Endothelial cell of umbilical vein (primary cell): ENCODE data around the gene AVL9. TPM values are rescaled to one million over a fixed set of nuclear protein-coding genes. Genes with fewer than 3 reads are reported as not detected.

Experiments used
- BruUV-seq: library from RNA; stranded (reverse); fragments of 400-500 nt; replicated peaks from 2 replicates; lab custom pipeline; 2021; lab: Mats Ljungman, UMichigan
- CTCF ChIA-PET: fragments of 300-600, 350-600 bp; sonication (Branson Sonifier 250); formaldehyde crosslinking; loops from one replicate; lab custom pipeline; 2021; ENCODE audit warnings: antibody characterized with exemption, inconsistent platforms; lab: Charles Lee
- POLR2A ChIA-PET: fragments of 300-600, 350-600 bp; sonication (Branson Sonifier 250); formaldehyde crosslinking; loops from one replicate; lab custom pipeline; 2021; ENCODE audit warnings: antibody characterized with exemption, inconsistent platforms; lab: Charles Lee
- DNase-seq: peaks from one replicate; pipeline ENCODE4 v3.0.0-alpha.2; 2011; ENCODE audit warnings: low read depth, low spot score
- FAIRE-seq: peaks from 2 replicates; lab custom pipeline; 2011; peaks lifted over from hg19 to GRCh38; lab: Jason Lieb, UNC
- H2AFZ ChIP-seq: 2 replicates; pipeline ENCODE4 v1.6.0; 2012; ENCODE audit warnings: low read depth, low read length, control low read depth, inconsistent platforms
- H3K27ac ChIP-seq: 2 replicates; pipeline ENCODE4 v1.5.1; 2011; ENCODE audit warnings: low read depth, mild to moderate bottlenecking, control low read depth, low read length, moderate library complexity; ENCODE audit not compliant: insufficient read depth
- H3K27me3 ChIP-seq, 2 experiments: 2 replicates each; pipeline versions ENCODE4 v1.6.0 to v1.6.1; 2011; ENCODE audit warnings: low read length in 2 of 2, mixed read lengths in 1 of 2; ENCODE audit not compliant: control insufficient read depth in 2 of 2, insufficient read depth in 2 of 2
- H3K36me3 ChIP-seq, 2 experiments: 2 replicates in 1 of 2; 3 replicates in 1 of 2; pipeline ENCODE4 v1.5.1; 2011; ENCODE audit warnings: low read length in 2 of 2, mild to moderate bottlenecking in 1 of 2, moderate library complexity in 1 of 2; ENCODE audit not compliant: control insufficient read depth in 2 of 2, insufficient read depth in 2 of 2; ENCODE audit errors: extremely low read depth in 1 of 2
- H3K4me1 ChIP-seq: 3 replicates; pipeline ENCODE4 v1.5.1; 2011; ENCODE audit warnings: mild to moderate bottlenecking, low read length; ENCODE audit not compliant: control insufficient read depth, insufficient read depth; ENCODE audit errors: extremely low read depth
- H3K4me2 ChIP-seq: 2 replicates; pipeline ENCODE4 v1.6.1; 2011; ENCODE audit warnings: low read length, control low read depth, mixed read lengths; ENCODE audit not compliant: insufficient read depth
- H3K4me3 ChIP-seq, 3 experiments: fragments of 200-600 bp in 1 of 3; sonication (generic), shearing (Covaris generic) in 1 of 3; replicated peaks in 1 of 3; 2 replicates each; pipeline ENCODE4 v1.5.1; 2011 to 2016; ENCODE audit warnings: control low read depth in 3 of 3, low read length in 3 of 3, mild to moderate bottlenecking in 2 of 3, inconsistent platforms in 1 of 3, low read depth in 1 of 3, moderate library complexity in 1 of 3; ENCODE audit not compliant: insufficient read depth in 1 of 3
- H3K79me2 ChIP-seq: 2 replicates; pipeline ENCODE4 v1.6.0; 2012; ENCODE audit warnings: low read length, inconsistent platforms; ENCODE audit not compliant: control insufficient read depth, insufficient read depth
- H3K9ac ChIP-seq: replicated peaks from 2 replicates; pipeline ENCODE3; 2011; ENCODE audit warnings: low read length, control low read depth; ENCODE audit not compliant: insufficient read depth; ENCODE audit errors: extremely low read depth
- H3K9me1 ChIP-seq: replicated peaks from 3 replicates; pipeline ENCODE4 v1.6.0; 2011; ENCODE audit warnings: mild to moderate bottlenecking, low read length; ENCODE audit not compliant: control insufficient read depth, insufficient read depth; ENCODE audit errors: extremely low read depth
- H3K9me3 ChIP-seq: replicated peaks from 2 replicates; pipeline ENCODE4 v1.5.1; 2012; ENCODE audit warnings: low read length, inconsistent platforms; ENCODE audit not compliant: control insufficient read depth, insufficient read depth
- H4K20me1 ChIP-seq: replicated peaks from 2 replicates; pipeline ENCODE3; 2011; ENCODE audit warnings: mild to moderate bottlenecking, low read length; ENCODE audit not compliant: control insufficient read depth, insufficient read depth; ENCODE audit errors: extremely low read depth
- EZH2 ChIP-seq: IDR thresholded peaks from 2 replicates; pipeline ENCODE4 v1.6.1; 2012; ENCODE audit warnings: borderline replicate concordance, low read depth, mild to moderate bottlenecking, moderate library complexity, low read length, inconsistent platforms; ENCODE audit not compliant: severe bottlenecking
- FOS ChIP-seq: IDR thresholded peaks from 2 replicates; pipeline ENCODE4 v1.6.1; 2011; ENCODE audit warnings: mild to moderate bottlenecking, low read length, moderate library complexity, borderline replicate concordance; ENCODE audit not compliant: insufficient read depth
- GATA2 ChIP-seq: IDR thresholded peaks from 2 replicates; pipeline ENCODE4 v1.7.0; 2011; ENCODE audit warnings: low read depth, mild to moderate bottlenecking, moderate library complexity, mixed read lengths, low read length; ENCODE audit not compliant: insufficient read length, insufficient read depth
- JUN ChIP-seq: IDR thresholded peaks from 2 replicates; pipeline ENCODE4 v1.6.1; 2011; ENCODE audit warnings: borderline replicate concordance, low read depth; ENCODE audit not compliant: insufficient read length, insufficient read depth
- MYC ChIP-seq: IDR thresholded peaks from one replicate; pipeline ENCODE4 v1.6.1; 2011; ENCODE audit warnings: mild to moderate bottlenecking, low read depth, low read length
- POLR2A ChIP-seq: IDR thresholded peaks from 2 replicates; pipeline ENCODE4 v1.6.1; 2012; ENCODE audit warnings: low read depth, mild to moderate bottlenecking, control low read depth, low read length
- POLR2AphosphoS5 ChIP-seq: IDR thresholded peaks from 2 replicates; pipeline ENCODE4 v1.6.1; 2012; ENCODE audit warnings: low read depth, mild to moderate bottlenecking, control low read depth, low read length, moderate library complexity; ENCODE audit not compliant: insufficient read depth
- dilution Hi-C: fragments of 300-500 bp; cut with MboI; formaldehyde crosslinking; loops from one replicate; pipeline ENCODE4 v1.15.0; 2019; ENCODE audit warnings: low sequenced_read_pairs; ENCODE audit not compliant: extremely low pct_ligation_motif_present
- intact Hi-C: fragments of 100-400 bp; cut with micrococcal nuclease; formaldehyde crosslinking; loops from one replicate; pipeline ENCODE4 v1.10.0; 2022
- polyA plus RNA-seq, 4 experiments: library from polyadenylated mRNA; depleted of rRNA in 3 of 4; stranded (reverse) in 3 of 4; unstranded in 1 of 4; fragments of >200 nt; gene quantifications; 2 replicates each; pipeline versions ENCODE4 v1.2.1 to v1.2.3, GENCODE V29; 2011 to 2012; ENCODE audit warnings: missing spikeins in 1 of 4
- total RNA-seq: library from RNA; stranded (reverse); gene quantifications from 2 replicates; pipeline ENCODE4 v1.2.3, GENCODE V29; 2021
- TF ChIP-seq, protein P1 (sequence below), 2 donors: IDR thresholded peaks; 1 replicate in 1 of 2; 2 replicates in 1 of 2; pipeline ENCODE4 v1.5.1; 2011; ENCODE audit warnings: low read length in 2 of 2, mild to moderate bottlenecking in 2 of 2, moderate library complexity in 2 of 2, control low read depth in 1 of 2, inconsistent platforms in 1 of 2, low read depth in 1 of 2; ENCODE audit not compliant: insufficient read depth in 1 of 2; ENCODE audit errors: extremely low read depth in 1 of 2
- TF ChIP-seq, protein P2 (sequence below): IDR thresholded peaks from 2 replicates; pipeline ENCODE4 v1.6.1; 2011; ENCODE audit not compliant: insufficient read depth, insufficient read length

AVL9 gene
- total and polyA plus RNA-seq, 2 donors (not counting 3 experiments of a cell fraction or from before 2014, with no cell fraction given): 12.7 to 42.5 TPM

DNA sequence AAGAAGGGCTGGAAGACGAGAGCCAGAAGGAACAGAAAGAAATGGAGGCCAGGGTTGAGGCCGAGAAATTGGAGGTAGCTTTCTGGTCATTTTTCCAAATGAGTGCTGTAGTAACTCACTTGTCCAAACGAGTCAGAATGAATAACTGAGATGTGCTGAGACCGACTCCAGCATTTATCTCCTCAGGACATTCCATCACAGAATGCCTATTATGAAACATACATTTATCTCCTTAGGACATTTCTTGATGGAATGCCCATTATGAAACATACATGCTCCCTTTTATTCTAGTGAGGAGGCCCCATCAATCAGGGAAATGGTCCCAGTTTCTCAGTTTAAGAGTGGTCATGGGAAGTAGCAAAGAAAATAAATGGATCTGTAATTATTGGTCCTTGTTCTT, 16.5 kb downstream of the AVL9 start:
- no peaks in the 10 kb centered on the region for H3K9me3 ChIP-seq
- H3K9me1 ChIP-seq: no peaks in the 10 kb centered on the region
- dilution Hi-C loops (no loop called here), intact Hi-C loops (no loop called here)
- H3K4me3 ChIP-seq: no peak overlapping the region
- BruUV-seq: no TSS peak
- H3K4me2 ChIP-seq: no peak overlapping the region
- no peaks in the 10 kb centered on the region for H3K27me3 ChIP-seq
- H2AFZ ChIP-seq: no peak overlapping the region
- no peaks in the 10 kb centered on the region for H4K20me1 ChIP-seq
- FAIRE-seq (no peak), DNase-seq (no peak)
- POLR2A ChIA-PET: no interaction called here
- no peak overlapping the region for H3K27ac ChIP-seq
- no peak for TF ChIP-seq EZH2
- TF ChIP-seq GATA2: no peak
- TF ChIP-seq, protein P1, sequence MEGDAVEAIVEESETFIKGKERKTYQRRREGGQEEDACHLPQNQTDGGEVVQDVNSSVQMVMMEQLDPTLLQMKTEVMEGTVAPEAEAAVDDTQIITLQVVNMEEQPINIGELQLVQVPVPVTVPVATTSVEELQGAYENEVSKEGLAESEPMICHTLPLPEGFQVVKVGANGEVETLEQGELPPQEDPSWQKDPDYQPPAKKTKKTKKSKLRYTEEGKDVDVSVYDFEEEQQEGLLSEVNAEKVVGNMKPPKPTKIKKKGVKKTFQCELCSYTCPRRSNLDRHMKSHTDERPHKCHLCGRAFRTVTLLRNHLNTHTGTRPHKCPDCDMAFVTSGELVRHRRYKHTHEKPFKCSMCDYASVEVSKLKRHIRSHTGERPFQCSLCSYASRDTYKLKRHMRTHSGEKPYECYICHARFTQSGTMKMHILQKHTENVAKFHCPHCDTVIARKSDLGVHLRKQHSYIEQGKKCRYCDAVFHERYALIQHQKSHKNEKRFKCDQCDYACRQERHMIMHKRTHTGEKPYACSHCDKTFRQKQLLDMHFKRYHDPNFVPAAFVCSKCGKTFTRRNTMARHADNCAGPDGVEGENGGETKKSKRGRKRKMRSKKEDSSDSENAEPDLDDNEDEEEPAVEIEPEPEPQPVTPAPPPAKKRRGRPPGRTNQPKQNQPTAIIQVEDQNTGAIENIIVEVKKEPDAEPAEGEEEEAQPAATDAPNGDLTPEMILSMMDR (IDR thresholded peaks at IDR 0.05; ENCODE audit: extremely low read depth in 1 of 2, insufficient read depth in 1 of 2, low read depth in 1 of 2, low read length in 2 of 2): no peak
- TF ChIP-seq FOS: no peak
- no peak for TF ChIP-seq POLR2A
- no peak for TF ChIP-seq MYC
- no peak for TF ChIP-seq POLR2AphosphoS5
- TF ChIP-seq, protein P2, sequence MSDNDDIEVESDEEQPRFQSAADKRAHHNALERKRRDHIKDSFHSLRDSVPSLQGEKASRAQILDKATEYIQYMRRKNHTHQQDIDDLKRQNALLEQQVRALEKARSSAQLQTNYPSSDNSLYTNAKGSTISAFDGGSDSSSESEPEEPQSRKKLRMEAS: no peak
- no peak for TF ChIP-seq JUN
- peaks cover 0 to 1% of the 10 kb centered on the region in 2 experiments for H3K36me3 ChIP-seq
- no peaks in the 10 kb centered on the region for H3K4me1 ChIP-seq
- CTCF ChIA-PET: no interaction called here
- no peak overlapping the region for H3K9ac ChIP-seq
- H3K79me2 ChIP-seq: peaks cover 85% of the 10 kb centered on the region
